ENCODE data around the gene ERG.

DNA sequence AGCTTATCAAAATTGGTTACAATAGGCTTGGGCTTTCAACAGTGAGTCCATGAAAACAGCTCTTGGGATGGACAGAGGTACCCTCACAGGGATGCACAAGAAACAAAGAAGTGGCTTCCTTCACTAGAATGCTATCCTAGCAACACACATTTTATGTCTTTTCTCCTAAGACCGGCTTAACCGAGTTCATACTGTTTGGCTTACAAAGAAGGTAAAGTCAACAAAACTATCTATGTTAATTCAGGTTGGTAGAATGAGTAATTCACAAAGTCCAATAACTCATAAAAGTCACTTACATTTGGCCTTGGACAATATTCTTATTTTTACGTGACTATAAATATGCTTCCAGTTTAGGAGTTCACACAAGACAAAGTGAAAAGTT, 9.0 kb downstream of the ERG start:
- TF ChIP-seq, protein P1, sequence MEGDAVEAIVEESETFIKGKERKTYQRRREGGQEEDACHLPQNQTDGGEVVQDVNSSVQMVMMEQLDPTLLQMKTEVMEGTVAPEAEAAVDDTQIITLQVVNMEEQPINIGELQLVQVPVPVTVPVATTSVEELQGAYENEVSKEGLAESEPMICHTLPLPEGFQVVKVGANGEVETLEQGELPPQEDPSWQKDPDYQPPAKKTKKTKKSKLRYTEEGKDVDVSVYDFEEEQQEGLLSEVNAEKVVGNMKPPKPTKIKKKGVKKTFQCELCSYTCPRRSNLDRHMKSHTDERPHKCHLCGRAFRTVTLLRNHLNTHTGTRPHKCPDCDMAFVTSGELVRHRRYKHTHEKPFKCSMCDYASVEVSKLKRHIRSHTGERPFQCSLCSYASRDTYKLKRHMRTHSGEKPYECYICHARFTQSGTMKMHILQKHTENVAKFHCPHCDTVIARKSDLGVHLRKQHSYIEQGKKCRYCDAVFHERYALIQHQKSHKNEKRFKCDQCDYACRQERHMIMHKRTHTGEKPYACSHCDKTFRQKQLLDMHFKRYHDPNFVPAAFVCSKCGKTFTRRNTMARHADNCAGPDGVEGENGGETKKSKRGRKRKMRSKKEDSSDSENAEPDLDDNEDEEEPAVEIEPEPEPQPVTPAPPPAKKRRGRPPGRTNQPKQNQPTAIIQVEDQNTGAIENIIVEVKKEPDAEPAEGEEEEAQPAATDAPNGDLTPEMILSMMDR (IDR thresholded peaks at IDR 0.05) = no peak
- TF ChIP-seq EZH2 (IDR thresholded peaks at IDR 0.05) = no peak

Measured in neural progenitor cell (in vitro differentiated cells).